Sciatic nerve (tissue), 2 donors: ENCODE results near the gene TTC38. TPM values are rescaled to one million over a fixed set of nuclear protein-coding genes. Genes with fewer than 3 reads are reported as not detected.

Source experiments
- ATAC-seq: fragments of 200-7000 bp; cut with Tn5 transposase; one replicate; pipeline ENCODE4 v1.9.1; 2020; ENCODE audit warnings: mild to moderate bottlenecking, moderate library complexity
- DNase-seq: peaks from one replicate; pipeline ENCODE4 v3.0.0-alpha.2; 2020; ENCODE audit warnings: low spot score
- intact Hi-C: fragments of 100-400 bp; cut with DNase I; formaldehyde crosslinking; loops from one replicate; pipeline ENCODE4 v1.14.2; 2022
- total RNA-seq: library from RNA; stranded (reverse); fragmentation: NEBNext Ultra II Directional; extraction: Animal tissue kit (Norgen Biotek cat#: 25700); gene quantifications from one replicate; pipeline ENCODE4 v1.2.1, GENCODE V29; 2021
- donor health status: DM: no; HTN: no; CAD: no.
- donor health status: DM: no; HTN: no; CAD: no.

The TTC38 gene
- 25.7 TPM for total RNA-seq

DNA sequence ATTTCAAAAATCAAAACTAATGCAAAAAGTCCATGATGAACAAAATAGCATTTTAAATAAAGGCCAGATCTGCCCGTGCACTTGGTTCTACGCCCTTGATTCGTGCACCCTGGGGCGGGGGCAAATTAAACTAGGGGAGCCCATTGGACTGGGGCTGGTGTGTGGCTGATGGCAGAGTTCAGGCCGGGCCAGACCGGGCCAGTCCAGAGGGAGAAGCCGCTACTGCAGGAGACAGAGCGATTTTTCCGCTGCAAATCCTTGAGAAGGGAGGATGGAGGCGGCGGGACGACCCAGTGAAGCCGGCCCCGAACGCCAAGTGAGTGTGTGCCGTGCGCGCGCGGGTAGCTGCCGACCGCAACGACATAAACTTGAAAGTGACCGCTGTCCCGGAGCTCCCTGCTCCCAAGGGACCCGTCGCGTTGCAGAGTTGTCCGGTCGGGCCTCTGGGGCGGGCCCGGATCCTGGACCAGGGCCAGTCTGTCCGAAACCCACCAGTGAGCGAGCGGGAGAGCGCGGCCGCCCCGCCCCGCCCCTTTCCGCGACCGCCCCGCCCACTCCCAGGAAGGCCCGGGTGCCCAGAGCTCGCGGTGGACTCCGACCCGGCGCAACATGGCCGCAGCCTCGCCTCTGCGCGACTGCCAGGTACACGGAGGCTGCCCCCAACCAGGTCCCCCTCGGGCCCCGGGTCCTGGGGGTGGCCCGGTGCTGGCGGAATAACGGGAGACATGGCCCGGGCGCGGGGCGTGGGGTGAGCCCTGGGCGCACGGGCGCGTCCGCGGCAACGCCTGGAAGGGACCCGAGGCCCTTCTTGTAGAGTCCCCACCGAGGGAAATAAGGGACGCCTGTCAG lies at the start of gene TTC38:
TSS of gene TTC38 (plus strand) at position 578 of the 849 bp plus-strand sequence. CDS start at position 610, 32 bp downstream.
- ATAC-seq (peak; percentile 98), DNase-seq (peak; percentile 94)
- intact Hi-C loops, result no loop called here

DNA sequence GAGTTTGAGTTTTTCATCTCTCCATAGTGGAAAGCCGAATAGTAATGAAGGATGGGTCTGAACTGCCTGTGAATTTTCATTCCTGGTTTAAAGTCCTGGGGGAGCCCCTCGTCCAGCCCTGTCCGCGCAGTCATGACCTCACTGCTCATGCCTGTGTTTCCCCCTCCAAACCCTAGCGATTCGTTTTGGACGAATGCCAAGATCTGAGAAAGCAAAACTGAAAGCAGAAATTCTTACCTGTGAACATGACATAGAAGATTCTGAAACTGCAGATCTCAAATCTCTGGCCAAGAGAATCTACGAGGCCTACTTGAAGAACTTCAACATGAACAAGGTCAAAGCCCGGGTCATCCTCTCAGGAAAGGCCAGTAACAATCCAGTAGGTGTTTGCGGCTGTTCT lies 48.2 kb upstream of the TTC38 start:
- intact Hi-C loops, result no loop called here
- no peak for ATAC-seq
- no peak for DNase-seq

DNA sequence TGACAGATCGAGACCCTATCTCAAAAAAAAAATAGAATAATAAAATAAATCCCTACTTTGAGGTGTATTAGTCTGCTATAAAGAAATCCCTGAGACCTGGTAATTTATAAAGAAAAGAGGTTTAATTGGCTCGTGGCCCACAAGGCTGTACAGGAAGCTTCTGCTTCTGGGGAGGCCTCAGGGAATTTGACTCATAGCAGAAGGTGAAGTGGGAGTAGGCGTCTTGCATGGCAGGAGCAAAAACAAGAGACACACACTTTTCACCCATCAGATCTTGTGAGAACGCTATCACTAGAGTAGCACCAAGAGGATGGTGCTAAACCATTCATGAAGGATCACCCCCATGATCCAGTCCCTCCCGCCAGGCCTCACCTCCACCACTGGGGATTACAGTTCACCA lies 46.9 kb upstream of the TTC38 start:
- intact Hi-C loops, result no loop called here
- ATAC-seq, result no peak
- no peak for DNase-seq

DNA sequence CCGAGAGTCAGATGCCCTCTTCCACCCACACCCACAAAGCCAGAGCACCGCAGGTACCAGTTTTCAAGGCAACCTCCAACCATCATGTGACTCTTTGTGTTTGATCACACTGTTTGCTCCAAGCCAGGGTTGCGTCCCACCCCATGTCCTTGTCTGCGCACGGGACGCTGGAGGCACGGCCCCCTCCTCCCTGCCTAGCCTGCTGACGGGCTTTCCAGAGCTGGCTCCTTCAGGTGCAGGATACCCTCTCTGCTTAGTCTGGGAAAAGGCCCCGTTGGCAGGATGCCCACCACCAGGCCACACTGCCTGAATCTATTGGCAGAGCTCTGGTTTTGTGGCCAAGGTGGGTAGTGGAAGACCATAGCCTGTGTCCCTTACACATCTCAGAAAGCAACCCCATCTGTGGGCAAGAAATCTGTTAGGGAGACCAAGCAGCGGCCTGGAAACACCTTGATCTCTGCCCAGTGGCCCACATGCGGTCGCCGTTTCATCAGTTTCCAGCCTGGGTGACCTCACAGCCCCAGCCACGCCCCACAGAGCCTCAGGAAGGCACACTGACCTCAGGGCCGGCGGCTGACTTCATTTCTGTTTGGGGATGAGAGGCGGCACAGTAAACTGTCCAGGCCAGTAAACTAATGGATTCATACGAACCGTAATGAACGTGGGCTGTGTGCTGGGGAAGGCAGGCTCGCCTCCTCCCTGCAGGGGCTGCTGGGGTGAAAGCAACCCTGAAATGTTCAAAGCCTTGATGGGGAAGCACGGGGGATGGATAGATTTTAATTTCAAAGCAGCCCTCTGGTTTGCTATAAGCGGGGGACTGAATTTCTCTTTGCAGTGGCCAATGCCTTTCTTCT lies 43.5 kb upstream of the TTC38 start:
- DNase-seq, result no peak
- ATAC-seq, result peak; percentile 15
- intact Hi-C loops, result no loop called here

DNA sequence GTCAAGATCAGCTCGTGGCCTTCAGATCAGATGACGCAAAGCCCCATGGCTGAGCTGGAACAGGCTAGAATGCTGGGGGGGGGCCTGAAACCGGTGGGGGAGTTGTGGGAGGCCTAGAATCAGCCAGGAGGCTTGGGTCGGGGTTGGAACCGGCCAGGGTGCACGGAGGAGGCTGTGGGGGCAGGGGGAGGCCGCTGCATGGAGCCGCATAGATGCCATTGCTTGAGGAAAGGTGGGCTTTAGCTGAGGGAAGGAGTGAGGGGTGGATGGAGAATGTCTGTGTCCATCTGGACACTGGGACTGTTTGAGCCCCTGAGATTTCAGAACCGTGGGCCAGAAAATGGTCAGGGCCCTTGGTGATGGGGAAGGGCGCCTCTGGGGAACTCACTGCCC lies 42.9 kb upstream of the TTC38 start:
- intact Hi-C loops, result no loop called here
- ATAC-seq, result peak; percentile 38

DNA sequence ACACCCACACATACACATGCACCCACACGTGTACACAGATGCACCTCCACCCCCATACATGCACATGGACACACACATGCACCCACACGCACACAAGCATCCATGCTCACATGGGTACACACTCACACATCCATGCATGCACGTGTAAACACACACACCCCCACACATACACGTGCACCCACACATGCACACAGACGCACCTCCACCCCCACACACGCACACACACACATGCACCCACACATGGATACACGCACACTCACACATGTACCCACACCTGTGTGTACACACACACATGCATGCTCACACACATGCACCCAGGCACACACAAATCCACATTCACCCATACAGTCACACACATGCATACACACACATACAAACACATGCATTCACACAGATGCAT lies 42.2 kb upstream of the TTC38 start:
- intact Hi-C loops, result no loop called here
- DNase-seq, result no peak
- ATAC-seq, result no peak

More for the DNA sequence above, 42.9 kb upstream of the TTC38 start:
- DNase-seq, result no peak

DNA sequence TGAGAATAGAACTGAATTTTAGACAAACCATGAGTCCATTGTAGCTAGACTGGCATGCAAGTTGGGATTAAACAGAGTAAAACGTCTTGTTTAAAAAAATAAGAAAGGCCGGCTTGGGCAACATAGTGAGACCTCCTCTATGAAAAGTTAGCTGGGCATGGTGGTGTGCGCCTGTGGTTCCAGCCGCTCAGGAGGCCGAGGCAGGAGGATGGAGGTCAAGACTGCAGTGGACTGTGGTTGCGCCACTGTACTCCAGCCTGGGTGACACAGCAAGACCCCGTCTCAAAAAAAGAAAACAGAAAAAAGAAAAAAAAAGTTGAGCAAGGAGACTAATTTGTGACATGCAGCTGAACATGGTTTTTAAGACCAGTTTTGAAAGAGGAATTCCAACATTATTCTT lies 41.2 kb upstream of the TTC38 start:
- intact Hi-C loops, result no loop called here
- ATAC-seq, result no peak
- DNase-seq, result no peak

DNA sequence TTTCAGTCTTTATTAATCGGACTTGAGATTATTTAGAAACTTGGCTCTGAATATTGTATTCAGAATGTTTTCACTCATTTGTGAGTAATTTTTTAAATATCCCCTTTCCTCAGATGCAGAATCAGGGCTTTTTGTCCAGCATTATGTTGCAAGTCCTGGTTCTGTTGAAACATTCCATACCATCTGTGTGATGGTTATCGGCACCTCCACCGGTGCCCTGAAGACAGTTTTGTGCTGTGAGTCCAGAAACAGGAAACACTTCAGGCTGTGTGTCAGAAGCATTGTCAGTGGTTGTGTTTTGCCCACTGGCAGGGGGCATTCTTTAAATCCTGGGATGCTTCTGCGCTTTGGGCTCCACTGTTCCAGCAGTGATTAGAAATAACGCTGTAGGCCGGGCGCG lies 38.1 kb upstream of the TTC38 start:
- DNase-seq, result no peak
- no peak for ATAC-seq
- intact Hi-C loops, result loop anchor here (5.0 kb wide), 1 partner anchor 872 kb away; no protein-coding TSS in a partner anchor

DNA sequence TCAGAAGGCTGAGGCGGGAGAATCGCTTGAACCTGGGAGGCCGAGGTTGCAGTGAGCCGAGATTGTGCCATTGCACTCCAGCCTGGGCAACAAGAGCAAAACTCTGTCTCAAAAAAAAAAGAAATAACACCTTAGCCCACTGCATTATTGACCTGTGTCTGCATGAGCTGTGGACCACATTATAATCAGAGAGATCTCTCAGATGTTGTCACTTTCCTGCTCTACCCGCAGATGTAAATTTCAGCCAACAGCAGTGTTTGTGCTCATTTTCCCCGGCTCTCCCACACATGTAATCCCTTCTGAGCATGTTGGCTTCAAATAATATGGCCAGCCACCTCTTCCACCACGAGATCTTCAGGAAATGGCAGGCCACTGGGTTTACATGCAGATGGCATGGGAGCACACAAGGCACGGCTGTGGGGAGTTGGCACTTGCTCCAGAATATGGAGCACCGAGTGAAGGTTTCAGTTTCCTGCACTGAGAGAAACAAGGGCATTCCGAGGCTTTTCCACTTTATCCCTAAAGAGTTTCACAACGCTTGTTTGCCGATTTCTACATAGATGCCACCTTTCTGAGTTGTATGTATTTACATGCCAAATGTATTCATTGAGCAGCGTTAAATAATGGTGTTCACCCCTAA lies 37.4 kb upstream of the TTC38 start:
- DNase-seq (no peak), ATAC-seq (no peak)
- intact Hi-C loops, result loop anchor here (5.0 kb wide), 1 partner anchor 873 kb away; no protein-coding TSS in a partner anchor

DNA sequence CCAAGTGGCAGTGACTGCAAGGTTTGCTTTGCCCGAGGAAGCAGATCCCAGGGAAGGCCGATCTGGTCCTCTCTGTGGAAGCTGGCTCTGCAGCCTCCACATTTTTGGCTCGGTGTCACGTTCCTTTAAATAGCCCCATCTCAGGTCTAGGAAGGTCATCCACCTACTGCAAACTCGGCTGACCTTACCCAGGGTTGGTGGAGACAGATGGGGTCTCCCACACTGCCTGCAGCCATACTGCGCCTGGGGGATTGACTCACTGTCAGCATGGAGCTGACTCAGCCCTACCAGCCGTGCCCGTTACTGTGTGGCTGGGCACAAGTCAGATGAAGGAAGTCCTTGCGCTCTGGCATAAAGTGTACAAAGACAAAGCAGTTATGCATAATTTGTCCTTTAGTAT lies 34.6 kb upstream of the TTC38 start:
- peak; percentile 79 for ATAC-seq
- intact Hi-C loops, result loop anchor here (5.0 kb wide), 1 partner anchor 876 kb away; no protein-coding TSS in a partner anchor
- no peak for DNase-seq

DNA sequence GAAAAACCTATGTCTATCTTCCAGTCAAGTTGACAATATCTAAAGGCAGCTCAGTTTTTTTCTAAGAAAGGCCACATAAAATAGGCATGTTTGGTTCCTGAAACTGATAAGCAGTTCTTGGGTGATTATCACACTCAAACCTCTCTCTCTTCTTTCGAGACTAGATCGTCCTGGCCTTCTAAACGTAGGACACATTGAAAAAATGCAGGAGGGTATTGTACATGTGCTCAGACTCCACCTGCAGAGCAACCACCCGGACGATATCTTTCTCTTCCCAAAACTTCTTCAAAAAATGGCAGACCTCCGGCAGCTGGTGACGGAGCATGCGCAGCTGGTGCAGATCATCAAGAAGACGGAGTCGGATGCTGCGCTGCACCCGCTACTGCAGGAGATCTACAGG lies 32.8 kb upstream of the TTC38 start:
- intact Hi-C loops, result loop anchor here (5.0 kb wide), 1 partner anchor 878 kb away; no protein-coding TSS in a partner anchor
- no peak for DNase-seq
- ATAC-seq, result no peak

DNA sequence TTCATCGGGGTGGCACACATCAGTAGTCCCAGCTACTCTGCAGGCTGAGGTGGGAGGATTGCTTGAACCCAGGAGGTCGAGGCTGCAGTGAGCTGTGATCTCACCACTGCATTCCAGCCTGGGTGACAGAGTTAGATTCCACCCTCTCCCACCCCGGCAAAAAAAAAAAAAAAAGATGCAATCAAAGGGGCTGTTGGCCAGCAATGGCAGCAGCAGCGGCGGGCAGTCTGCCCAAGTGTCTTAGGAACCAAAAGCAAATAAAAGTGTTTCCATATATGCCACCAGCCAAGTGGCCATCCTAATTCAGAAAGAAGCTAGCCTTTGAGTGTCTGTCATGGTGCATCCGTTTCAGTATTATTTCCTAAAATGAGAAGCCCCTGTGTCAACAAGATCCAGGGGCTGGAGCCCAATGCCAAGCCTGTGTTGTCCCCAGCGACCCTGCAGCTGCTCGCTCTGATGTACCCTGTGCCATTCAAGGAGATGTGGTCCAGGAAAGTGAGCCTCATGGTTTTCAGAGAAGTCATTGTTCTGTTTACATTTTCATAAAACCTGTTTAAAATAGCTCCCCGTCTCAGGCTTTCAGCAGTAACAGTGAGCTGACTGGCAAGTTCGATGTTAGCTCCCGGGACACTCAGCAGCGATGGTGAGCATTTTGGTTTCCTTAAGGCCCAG lies 30.2 kb upstream of the TTC38 start:
- ATAC-seq (no peak), DNase-seq (no peak)
- intact Hi-C loops, result no loop called here

DNA sequence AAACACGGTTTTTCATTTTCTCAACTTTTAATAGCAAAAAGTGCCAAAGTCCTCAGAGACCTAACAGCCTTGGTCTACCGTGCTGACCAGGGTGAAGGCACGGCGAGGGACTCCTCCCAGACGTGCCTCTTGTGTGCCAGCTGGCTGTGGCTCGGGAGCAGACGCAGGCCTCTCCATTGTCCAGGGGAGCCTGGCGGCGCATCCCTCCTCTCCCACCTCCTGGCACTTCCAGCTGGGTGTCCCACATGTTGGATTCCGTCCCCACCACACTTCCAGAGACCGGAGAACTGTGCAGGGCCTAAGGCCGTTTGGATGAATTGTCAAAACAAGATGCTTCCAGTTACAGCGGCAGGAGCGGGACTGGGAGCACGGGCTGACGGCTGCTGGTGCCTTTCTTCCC lies 29.3 kb upstream of the TTC38 start:
- ATAC-seq (no peak), DNase-seq (no peak)
- intact Hi-C loops, result no loop called here

DNA sequence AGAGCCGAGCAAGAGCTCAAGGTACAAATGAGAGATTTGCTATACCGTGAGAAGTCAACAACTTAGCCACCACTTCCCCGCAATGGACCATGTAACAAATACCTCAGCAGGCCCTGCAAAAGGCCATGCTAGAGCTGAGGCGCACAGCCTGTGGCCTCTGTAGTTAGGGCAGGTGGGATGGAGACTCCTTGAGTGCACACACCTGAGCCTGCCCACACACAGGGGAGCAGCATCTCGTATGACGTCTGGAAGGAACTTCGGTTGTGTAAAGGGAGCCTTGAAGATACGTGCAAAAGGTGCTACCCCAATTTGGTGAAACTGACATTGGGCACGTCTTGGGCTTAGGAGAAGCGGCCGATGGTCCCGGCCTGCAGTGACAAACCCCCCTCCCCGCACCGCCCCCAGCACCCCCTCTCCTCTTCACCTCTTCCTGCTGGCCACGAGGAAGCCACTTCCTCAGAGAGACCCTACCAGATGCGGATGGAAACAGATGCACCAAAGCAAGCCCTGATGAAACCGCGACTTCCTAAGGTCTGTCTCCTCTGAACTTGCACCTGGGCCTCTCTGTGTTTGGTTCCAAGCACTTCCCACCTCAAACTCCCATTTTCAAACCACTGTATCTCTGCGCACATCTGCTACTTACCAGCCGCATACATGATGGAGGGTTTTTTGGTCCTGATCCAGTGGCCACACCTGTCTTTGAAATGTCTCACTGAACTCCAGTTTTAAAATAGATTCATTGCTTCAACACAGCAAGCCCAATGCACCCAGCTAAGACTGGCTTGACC lies 28.4 kb upstream of the TTC38 start:
- ATAC-seq (no peak), DNase-seq (no peak)
- intact Hi-C loops, result no loop called here

DNA sequence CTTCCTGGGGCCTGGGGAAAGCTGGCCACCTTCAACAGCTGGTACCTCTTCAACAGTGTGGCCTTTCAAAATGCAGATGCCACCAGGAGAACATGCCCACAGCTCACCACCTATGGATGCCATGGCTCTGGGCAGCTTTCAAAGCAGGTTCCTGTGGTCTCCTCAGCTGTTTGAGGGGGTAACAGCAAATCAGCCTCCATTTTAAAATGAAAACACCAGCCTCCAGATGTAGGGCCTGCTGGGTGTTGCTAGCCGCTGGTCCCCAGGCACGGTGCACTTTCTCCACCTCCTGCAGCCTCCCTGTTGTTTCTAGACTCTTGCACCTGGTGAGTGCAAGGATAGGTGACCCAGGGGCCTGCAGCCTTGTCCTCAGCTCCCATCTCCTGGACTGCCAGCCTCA lies 27.7 kb upstream of the TTC38 start:
- intact Hi-C loops, result no loop called here
- DNase-seq, result no peak
- no peak for ATAC-seq

DNA sequence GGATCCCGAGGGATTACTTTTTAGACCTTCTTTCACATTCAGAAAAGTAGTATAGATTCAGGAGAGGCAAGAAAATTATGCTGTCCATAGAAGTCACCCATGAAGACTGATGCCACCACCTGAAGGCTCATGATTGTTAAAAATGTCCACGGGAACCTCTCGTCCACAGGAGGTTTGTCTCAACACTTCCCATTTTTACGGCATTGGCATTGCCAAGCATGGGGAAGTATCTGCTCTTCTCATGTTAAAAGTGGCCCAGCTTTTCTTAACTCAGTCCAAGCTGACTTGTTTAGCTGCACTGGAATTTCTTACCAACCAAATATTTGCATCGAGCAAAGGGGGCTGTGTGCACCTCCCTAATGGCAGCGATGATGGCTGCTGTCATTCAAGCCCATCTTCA lies 27.3 kb upstream of the TTC38 start:
- no peak for ATAC-seq
- intact Hi-C loops, result no loop called here
- DNase-seq, result no peak

DNA sequence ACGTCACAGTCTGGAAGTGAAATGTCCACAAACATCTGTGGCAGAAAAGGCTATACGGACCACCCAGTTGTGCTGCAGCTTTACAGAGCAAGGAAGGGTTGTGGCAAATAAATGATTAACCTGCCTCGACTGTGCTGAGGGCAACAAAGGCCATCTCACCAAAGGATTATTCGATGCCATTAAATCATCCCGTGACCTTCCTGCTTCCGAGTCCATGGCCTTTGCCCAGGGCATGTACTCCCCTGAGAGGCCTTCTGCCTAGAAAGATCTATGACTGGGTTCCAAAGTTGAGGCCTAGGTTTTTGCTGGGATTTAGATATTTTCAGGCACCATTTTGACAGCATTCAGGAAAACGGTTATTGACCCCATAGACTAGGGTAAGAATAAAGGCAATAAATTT lies 26.9 kb upstream of the TTC38 start:
- intact Hi-C loops, result no loop called here
- no peak for ATAC-seq
- no peak for DNase-seq

DNA sequence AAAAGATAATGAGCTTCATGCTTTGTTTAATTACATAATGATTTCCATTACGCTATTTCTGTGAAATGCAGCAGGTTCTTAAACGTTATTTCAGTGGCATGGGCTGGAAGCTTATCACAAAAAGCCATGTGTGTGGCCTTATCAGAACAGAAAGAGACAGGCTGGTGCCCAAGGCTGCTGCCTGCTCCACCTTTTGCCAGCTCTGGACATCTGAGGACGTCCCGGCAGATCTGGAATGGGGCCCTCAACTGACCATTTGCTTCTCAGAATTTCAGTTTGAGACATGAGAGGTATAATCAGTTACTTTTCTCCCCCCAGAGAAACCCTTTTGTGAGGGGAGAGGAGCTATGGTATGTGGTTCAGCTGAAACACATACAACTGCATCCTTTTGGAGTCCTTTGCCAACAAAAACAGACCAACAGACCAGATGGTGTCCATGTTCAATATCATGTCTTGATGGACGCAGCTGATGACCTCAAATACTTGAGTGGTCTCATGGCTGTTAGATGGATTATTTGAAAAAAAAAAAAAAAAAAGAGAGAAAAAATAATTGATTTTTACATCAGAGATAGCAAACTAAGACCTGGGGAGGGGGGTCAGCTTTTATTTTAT lies 26.3 kb upstream of the TTC38 start:
- ATAC-seq (no peak), DNase-seq (no peak)
- intact Hi-C loops, result no loop called here
